H9 (cell line): Measurements from ENCODE around the gene ELANE. TPM values are rescaled to one million over a fixed set of nuclear protein-coding genes. Genes with fewer than 3 reads are reported as not detected.

Experiments
- DNase-seq: peaks from one replicate; pipeline ENCODE4 v3.0.0-alpha.2; 2017
- H2AFZ ChIP-seq: one replicate; pipeline ENCODE4 v1.6.1; 2013; ENCODE audit warnings: mild to moderate bottlenecking, low read length, control low read depth, moderate library complexity
- H2AK5ac ChIP-seq: 2 replicates; pipeline ENCODE4 v1.6.1; 2013; ENCODE audit warnings: low read length, control low read depth, mixed read lengths; ENCODE audit not compliant: insufficient read length
- H2BK120ac ChIP-seq: one replicate; pipeline ENCODE4 v1.6.1; 2013; ENCODE audit warnings: low read depth, mild to moderate bottlenecking, low read length, control low read depth, inconsistent platforms; ENCODE audit not compliant: poor library complexity, severe bottlenecking
- H2BK12ac ChIP-seq: 2 replicates; pipeline ENCODE4 v1.6.1; 2013; ENCODE audit warnings: low read length, control low read depth, mixed read lengths, low read depth; ENCODE audit not compliant: insufficient read length
- H2BK15ac ChIP-seq: 2 replicates; pipeline ENCODE4 v1.6.1; 2013; ENCODE audit warnings: low read depth, low read length, control low read depth
- H2BK20ac ChIP-seq: one replicate; pipeline ENCODE4 v1.6.1; 2013; ENCODE audit warnings: low read depth, mild to moderate bottlenecking, low read length, control low read depth, inconsistent platforms; ENCODE audit not compliant: poor library complexity, severe bottlenecking
- H2BK5ac ChIP-seq: 2 replicates; pipeline ENCODE4 v1.6.1; 2013; ENCODE audit warnings: low read length, control low read depth, mixed read lengths; ENCODE audit not compliant: insufficient read length
- H3K14ac ChIP-seq: 2 replicates; pipeline ENCODE4 v1.6.1; 2013; ENCODE audit warnings: low read length, control low read depth; ENCODE audit not compliant: insufficient read depth
- H3K18ac ChIP-seq: 2 replicates; pipeline ENCODE4 v1.6.1; 2013; ENCODE audit warnings: low read depth, mild to moderate bottlenecking, mixed read lengths, low read length, control low read depth; ENCODE audit not compliant: insufficient read length
- H3K23ac ChIP-seq: 2 replicates; pipeline ENCODE4 v1.6.1; 2013; ENCODE audit warnings: low read length, control low read depth, mixed read lengths, low read depth; ENCODE audit not compliant: insufficient read length
- H3K23me2 ChIP-seq: 2 replicates; pipeline ENCODE4 v1.6.1; 2013; ENCODE audit warnings: low read depth, mild to moderate bottlenecking, mixed read lengths, low read length, control low read depth; ENCODE audit not compliant: insufficient read length, poor library complexity, severe bottlenecking
- H3K27ac ChIP-seq: 2 replicates; pipeline ENCODE4 v1.5.1; 2013; ENCODE audit warnings: low read length, control low read depth, mixed read lengths, low read depth; ENCODE audit not compliant: insufficient read length
- H3K27me3 ChIP-seq: 2 replicates; pipeline ENCODE4 v1.6.1; 2013; ENCODE audit warnings: low read length, control low read depth, inconsistent platforms; ENCODE audit not compliant: insufficient read depth
- H3K4ac ChIP-seq: 2 replicates; pipeline ENCODE4 v1.6.1; 2013; ENCODE audit warnings: low read depth, mild to moderate bottlenecking, control low read depth, inconsistent platforms, low read length, moderate library complexity
- H3K4me1 ChIP-seq: 2 replicates; pipeline ENCODE4 v1.6.1; 2013; ENCODE audit warnings: low read length, control low read depth, inconsistent platforms; ENCODE audit not compliant: insufficient read depth
- H3K4me2 ChIP-seq: 2 replicates; pipeline ENCODE4 v1.6.1; 2013; ENCODE audit warnings: low read length, control low read depth, mixed read lengths; ENCODE audit not compliant: insufficient read length, insufficient read depth
- H3K56ac ChIP-seq: 2 replicates; pipeline ENCODE4 v1.6.1; 2013; ENCODE audit warnings: low read depth, mild to moderate bottlenecking, mixed read lengths, low read length, control low read depth; ENCODE audit not compliant: insufficient read length
- H3K79me1 ChIP-seq: 2 replicates; pipeline ENCODE4 v1.6.1; 2013; ENCODE audit warnings: low read depth, mild to moderate bottlenecking, moderate library complexity, low read length, control low read depth, inconsistent platforms; ENCODE audit not compliant: insufficient read depth, poor library complexity, severe bottlenecking
- H3K79me2 ChIP-seq: 2 replicates; pipeline ENCODE4 v1.6.1; 2013; ENCODE audit warnings: low read length, control low read depth, inconsistent platforms; ENCODE audit not compliant: insufficient read depth
- H3K9ac ChIP-seq: 2 replicates; pipeline ENCODE4 v1.6.1; 2013; ENCODE audit warnings: low read length, control low read depth, mixed read lengths; ENCODE audit not compliant: insufficient read length; ENCODE audit errors: extremely low read depth
- H3K9me3 ChIP-seq: one replicate; pipeline ENCODE4 v1.6.1; 2013; ENCODE audit warnings: low read depth, low read length, inconsistent platforms; ENCODE audit not compliant: control insufficient read depth
- H3T11ph ChIP-seq: one replicate; pipeline ENCODE4 v1.6.1; 2013; ENCODE audit warnings: mild to moderate bottlenecking, low read length, control low read depth, inconsistent platforms
- H4K20me1 ChIP-seq: one replicate; pipeline ENCODE4 v1.6.1; 2013; ENCODE audit not compliant: control insufficient read depth, insufficient read length, insufficient read depth
- H4K5ac ChIP-seq: 2 replicates; pipeline ENCODE4 v1.6.1; 2013; ENCODE audit warnings: low read depth, mild to moderate bottlenecking, mixed read lengths, low read length, control low read depth; ENCODE audit not compliant: insufficient read length
- H4K8ac ChIP-seq: replicated peaks from 2 replicates; pipeline ENCODE4 v1.6.1; 2013; ENCODE audit warnings: low read length, control low read depth, mixed read lengths, low read depth; ENCODE audit not compliant: insufficient read length
- H4K91ac ChIP-seq: 2 replicates; pipeline ENCODE4 v1.6.1; 2013; ENCODE audit warnings: low read depth, mild to moderate bottlenecking, moderate library complexity, mixed read lengths, low read length, control low read depth; ENCODE audit not compliant: insufficient read length
- H3K27ac Mint-ChIP-seq, 3 experiments: 2 replicates in 2 of 3; 3 replicates in 1 of 3; pipeline ENCODE4 v1.8.0; 2020 to 2021; ENCODE audit warnings: mixed read lengths in 3 of 3, mild to moderate bottlenecking in 1 of 3, moderate library complexity in 1 of 3
- H3K27me3 Mint-ChIP-seq: 2 replicates; pipeline ENCODE4 v1.8.0; 2021; ENCODE audit warnings: low read depth, mild to moderate bottlenecking, moderate library complexity, mixed read lengths
- H3K36me3 Mint-ChIP-seq, 3 experiments: 2 replicates in 2 of 3; 3 replicates in 1 of 3; pipeline ENCODE4 v1.8.0; 2020 to 2021; ENCODE audit warnings: low read depth in 3 of 3, mixed read lengths in 3 of 3; ENCODE audit not compliant: insufficient read depth in 1 of 3
- H3K4me1 Mint-ChIP-seq, 2 experiments: 2 replicates each; pipeline ENCODE4 v1.8.0; 2020; ENCODE audit warnings: mixed read lengths in 2 of 2
- H3K4me3 Mint-ChIP-seq, 2 experiments: 2 replicates in 1 of 2; 3 replicates in 1 of 2; pipeline ENCODE4 v1.8.0; 2020 to 2021; ENCODE audit warnings: mild to moderate bottlenecking in 2 of 2, mixed read lengths in 2 of 2, moderate library complexity in 1 of 2
- H3K9me3 Mint-ChIP-seq, 2 experiments: 2 replicates in 1 of 2; 3 replicates in 1 of 2; pipeline ENCODE4 v1.8.0; 2020; ENCODE audit warnings: mild to moderate bottlenecking in 2 of 2, mixed read lengths in 2 of 2, moderate library complexity in 1 of 2
- CTCF ChIP-seq: fragments of 200-600 bp; sonication (generic); conservative IDR thresholded peaks from 3 replicates; pipeline ENCODE4 v1.8.0; 2021; ENCODE audit warnings: antibody characterized with exemption, mild to moderate bottlenecking
- WGBS: extraction: QIAGEN DNeasy Blood & Tissue Kit; methylation state at CpG from one replicate; pipeline ENCODE4 v1.1.7; 2013; ENCODE audit warnings: missing lambda C conversion rate, low lambda C conversion rate, mixed read lengths; ENCODE audit not compliant: insufficient read length; ENCODE audit errors: extremely low coverage; 5-methylcytosine and 5-hydroxymethylcytosine counted together
- total RNA-seq: library from RNA; stranded (reverse); gene quantifications from 2 replicates; pipeline ENCODE4 v1.2.1, GENCODE V29; 2021

ELANE gene
- total RNA-seq, 1 experiment from 2014 or later = not detected

GRCh38 chr19:876089-876488 is 24.0 kb downstream of the ELANE start:
- Histone ChIP-seq H3K4me1 (no peaks in the 10 kb centered on the region), H2AK5ac (no peak overlapping the region), H2BK20ac (no peak overlapping the region), H3K9me3 (no peaks in the 10 kb centered on the region), H3K18ac (no peak overlapping the region), H3K56ac (no peak overlapping the region), H3K23me2 (peaks cover 3% of the 10 kb centered on the region), H3K79me1 (no peaks in the 10 kb centered on the region), H3K4me2 (no peak overlapping the region), H4K8ac (no peak overlapping the region), H2BK120ac (no peak overlapping the region), H3K14ac (no peak overlapping the region), H3T11ph (no peak overlapping the region), H2BK15ac (no peak overlapping the region), H4K5ac (no peak overlapping the region), H3K79me2 (no peaks in the 10 kb centered on the region), H4K91ac (no peak overlapping the region), H2BK5ac (no peak overlapping the region), H2AFZ (no peak overlapping the region), H3K27ac (no peak overlapping the region), H4K20me1 (no peaks in the 10 kb centered on the region), H2BK12ac (no peak overlapping the region), H3K4ac (no peak overlapping the region), H3K9ac (no peak overlapping the region), H3K23ac (no peak overlapping the region), H3K27me3 (no peaks in the 10 kb centered on the region)
- Mint-ChIP-seq H3K9me3 (peaks cover 6 to 7% of the 10 kb centered on the region in 2 experiments), H3K27me3 (no peaks in the 10 kb centered on the region; the same call in 1 of the 2 replicates), H3K4me1 (peaks cover 0 to 5% of the 10 kb centered on the region in 2 experiments; a peak in 1 of 4 replicates), H3K27ac (no peak overlapping the region; a peak in 1 of 7 replicates), H3K4me3 (no peak overlapping the region), H3K36me3 (peaks cover 22 to 47% (median 31%) of the 10 kb centered on the region in 3 experiments)
- no peak for DNase-seq
- no peak for TF ChIP-seq CTCF
- WGBS = no CpG with 5 or more reads among the region's 18 CpGs
